Kidney tubule cell (primary cell): ENCODE results near the gene IZUMO1R.
"Not testable (repeated sequence)": the region's sequence is repeated elsewhere in the genome, so short reads cannot be mapped to it uniquely, and the experiment has no call there.

ENCODE experiments used
- DNase-seq: peaks from one replicate; pipeline ENCODE4 v3.0.0-alpha.2; 2018; ENCODE audit warnings: low spot score

The IZUMO1R gene

DNA sequence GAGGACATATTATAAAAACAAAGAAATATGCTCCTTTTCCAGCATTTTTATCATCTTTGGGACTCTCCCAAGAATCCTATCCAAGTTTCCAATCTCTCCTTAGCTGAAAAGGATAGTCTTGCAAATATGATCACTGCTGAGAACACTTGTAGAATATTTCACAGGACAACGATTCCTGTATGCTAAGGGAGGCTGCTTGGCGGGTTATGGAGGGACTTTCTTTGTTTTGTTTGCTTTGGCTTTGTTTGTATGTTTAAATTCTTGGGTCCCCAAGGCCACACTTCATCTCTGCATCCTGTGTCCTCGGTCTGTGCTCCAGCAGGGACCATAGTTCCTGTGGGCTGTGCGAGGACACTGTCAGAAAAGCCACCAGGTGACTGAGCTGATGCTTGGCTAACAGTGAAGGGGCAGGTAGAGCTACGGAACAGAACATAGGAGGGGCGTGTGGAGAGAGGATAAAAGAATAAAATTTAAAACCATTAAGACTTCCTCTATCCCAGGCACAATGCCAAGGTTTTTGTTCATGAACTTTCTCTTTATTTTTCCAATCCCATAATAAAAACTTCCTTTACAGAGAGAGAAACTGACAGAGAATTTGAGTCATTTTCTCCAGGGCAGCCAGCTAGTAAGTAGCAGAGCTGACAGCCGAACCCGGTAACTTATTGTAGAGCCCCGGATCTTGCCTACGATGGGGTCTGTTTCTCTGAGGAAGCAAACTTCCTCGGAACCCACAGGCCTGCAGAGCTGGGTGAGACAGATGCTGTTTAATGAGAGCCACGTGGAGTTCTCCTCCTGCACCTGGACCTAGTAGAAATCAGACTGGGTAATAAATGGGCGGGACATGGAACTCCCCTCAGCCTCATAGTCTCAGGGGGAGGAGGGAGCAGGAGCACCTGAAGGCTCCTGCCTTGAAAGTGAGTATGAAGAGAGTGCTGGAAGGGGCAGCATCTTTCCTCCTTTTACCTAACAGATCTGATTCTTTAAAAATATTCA, at the start of gene IZUMO1R:
Gene IZUMO1R (plus strand): TSS at position 615 of the 993 bp plus-strand sequence. CDS start 1,057 bp downstream, outside the sequence.
- DNase-seq, result no peak

DNA sequence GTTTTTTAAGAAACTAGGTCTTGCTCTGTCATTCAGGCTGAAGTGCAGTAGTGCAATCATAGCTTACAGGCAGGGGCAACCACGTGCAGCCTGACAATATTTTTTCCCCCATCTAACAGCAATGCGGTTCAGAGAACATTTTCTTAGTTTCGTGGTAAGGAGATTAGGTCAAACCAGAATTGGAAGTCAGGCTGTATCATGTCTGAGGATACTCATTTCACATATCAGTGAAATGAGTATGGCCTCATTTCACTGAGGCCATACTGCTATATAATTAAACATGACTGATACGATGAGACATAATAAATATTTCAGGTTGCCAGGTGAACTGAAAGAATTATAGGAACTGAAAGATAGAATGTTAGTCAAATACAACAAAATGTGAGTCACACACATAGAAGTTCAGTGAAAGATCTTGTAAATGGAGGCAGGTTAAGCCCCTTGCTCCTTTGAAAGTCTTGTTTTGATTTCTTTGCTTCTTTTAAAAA, 32.5 kb upstream of the IZUMO1R start:
- DNase-seq, result no peak

- DNase-seq, result no peak
These were observed 31.6 kb upstream of the IZUMO1R start for GRCh38 chr11:94272738-94273313.

GRCh38 chr11:94275961-94276360, 28.4 kb upstream of the IZUMO1R start:
- DNase-seq, result no peak

DNA sequence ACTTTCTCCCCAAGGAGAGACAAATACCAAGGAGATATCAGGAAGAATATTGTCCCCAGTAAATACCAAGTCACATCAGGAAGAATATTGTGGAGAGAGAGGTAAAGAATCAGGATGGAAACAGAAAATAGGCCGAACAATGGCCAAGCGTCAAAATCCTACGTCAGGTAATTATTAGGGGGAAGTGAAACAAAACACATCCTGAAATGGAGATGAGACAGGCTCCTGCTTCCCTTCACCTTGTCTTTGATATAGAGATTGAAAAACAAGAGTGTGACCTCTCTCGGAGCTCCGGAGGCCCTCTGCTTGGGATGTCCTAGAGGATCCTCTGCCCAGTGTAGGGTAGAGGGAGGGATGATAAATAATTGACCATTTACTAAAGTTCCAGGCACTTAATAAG, 27.4 kb upstream of the IZUMO1R start:
- DNase-seq, result no peak

GRCh38 chr11:94278207-94278606, 26.2 kb upstream of the IZUMO1R start:
- DNase-seq, result not testable (repeated sequence)

DNA sequence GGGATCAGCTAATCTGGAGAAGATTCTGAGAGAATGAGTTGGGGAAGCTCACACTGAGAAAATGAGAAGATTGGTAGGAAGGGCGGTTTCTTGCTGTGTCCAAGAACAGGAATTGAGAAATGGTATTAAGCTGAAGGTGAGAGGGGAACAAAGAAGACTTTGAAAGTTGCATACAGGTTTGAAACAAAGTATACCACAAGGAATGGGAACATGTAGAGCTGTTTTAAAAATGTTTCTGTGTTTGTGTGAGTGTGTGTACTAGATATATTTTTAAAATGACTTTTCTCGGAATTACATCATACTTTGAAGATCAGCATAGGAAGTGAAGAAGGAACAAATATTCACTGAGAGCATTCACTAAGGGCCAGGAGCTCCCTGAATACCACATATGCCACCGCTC, 24.4 kb upstream of the IZUMO1R start:
- no peak for DNase-seq

- DNase-seq, result no peak
These were observed 23.1 kb upstream of the IZUMO1R start for GRCh38 chr11:94281324-94281723.

DNA sequence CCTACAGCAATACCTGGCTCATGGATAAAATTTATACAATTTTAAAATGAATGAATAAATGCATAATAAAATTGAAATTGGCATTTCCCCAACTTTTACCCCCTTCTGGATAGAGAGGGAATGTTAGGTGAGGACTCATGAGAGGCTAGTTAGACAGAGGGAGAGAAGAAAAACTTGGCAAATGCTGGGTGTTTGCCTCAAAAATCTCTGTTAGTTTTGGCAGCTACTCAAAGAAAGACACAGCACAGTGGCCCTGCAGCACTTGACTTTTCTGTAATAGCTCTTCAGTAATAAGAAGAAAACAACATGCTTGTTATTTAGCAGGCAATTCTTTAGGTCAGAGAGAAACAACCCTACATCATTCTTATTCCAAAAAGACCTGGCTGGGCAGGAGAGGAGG, 20.7 kb upstream of the IZUMO1R start:
- DNase-seq, result no peak

DNA sequence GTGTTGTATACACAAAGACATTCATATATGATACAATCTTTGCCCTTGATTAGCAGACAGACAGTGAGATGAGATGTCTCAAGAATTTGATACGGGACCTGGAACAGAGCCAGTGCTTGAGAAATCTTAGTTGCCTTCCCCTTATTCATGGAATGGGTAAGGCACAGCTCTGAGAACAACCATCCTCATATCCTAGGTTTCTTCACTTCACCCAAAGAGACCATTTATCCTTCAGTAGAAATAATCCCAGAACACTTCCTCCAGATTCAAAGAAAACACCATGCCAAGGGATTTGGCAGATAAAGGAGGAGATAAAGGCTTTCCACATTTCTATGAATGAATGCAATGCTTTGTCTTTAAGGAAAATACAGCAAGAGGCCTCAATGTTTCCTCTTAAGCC, 8.8 kb upstream of the IZUMO1R start:
- no peak for DNase-seq

GRCh38 chr11:94297985-94298576, 6.3 kb upstream of the IZUMO1R start:
- no peak for DNase-seq

DNA sequence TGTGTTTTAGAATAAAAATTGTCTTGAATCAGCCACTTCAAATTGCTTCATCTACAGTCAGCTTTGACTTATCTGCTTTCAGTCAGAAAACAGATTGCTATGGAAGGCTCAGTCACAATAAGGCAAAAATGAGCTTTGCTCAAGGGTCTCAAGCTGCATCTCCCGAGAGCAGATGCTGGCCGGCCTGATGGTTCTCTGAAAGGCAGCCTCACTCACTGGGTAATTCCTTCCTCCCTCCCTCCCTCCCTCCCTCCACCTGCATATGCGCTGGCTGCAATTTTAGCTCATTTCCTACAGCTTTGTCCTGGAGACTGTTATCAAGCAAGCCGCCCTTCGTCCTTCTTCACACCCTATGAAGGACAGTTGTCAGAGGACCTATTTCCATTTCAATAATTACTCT, 1.6 kb upstream of the IZUMO1R start:
- no peak for DNase-seq

GRCh38 chr11:94305146-94305545, 766 bp downstream of the IZUMO1R start:
- DNase-seq, result peak; percentile 51

DNA sequence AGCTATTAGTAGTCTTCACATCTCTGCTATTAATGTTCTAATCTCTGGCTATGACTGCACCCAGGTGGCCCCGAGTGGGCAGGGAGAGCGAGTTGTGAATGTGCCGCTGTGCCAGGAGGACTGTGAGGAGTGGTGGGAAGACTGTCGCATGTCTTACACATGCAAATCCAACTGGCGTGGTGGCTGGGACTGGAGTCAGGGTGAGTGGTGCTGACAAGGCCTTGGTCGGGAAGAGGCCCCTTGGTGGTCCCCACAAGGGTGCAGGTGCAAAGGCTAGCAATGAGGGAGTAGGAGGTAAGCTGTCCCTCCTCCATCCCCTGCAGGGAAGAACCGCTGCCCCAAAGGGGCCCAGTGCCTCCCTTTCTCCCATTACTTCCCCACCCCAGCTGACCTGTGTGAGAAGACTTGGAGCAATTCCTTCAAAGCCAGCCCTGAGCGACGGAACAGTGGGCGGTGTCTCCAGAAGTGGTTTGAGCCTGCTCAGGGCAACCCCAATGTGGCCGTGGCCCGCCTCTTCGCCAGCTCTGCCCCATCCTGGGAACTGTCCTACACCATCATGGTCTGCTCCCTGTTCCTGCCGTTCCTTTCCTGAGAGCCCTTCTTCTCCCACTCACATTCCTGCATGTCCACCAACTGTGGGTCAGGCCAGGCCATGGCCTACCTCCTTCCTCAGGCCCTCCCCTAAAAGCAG, 2.9 kb downstream of the IZUMO1R start:
- DNase-seq, result no peak

DNA sequence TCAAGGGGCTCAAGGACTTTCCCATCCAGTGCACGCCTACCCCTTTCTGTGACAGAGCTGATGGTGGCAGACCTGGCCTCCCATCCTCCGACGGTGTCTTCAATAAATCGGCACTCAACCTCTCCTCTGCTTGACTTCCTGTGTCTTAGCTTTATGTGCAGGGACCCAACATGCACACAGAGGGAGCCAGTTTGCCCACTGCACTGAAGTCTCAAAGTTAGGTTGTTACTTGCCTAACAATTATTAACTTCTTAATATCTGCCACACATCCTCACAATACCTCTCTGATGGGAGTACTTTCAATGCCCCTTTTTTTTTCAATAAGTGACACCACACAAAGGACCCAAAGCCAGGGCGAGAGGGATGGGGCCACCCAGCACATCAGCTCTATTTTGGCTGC, 3.6 kb downstream of the IZUMO1R start:
- peak; percentile 38 for DNase-seq

DNA sequence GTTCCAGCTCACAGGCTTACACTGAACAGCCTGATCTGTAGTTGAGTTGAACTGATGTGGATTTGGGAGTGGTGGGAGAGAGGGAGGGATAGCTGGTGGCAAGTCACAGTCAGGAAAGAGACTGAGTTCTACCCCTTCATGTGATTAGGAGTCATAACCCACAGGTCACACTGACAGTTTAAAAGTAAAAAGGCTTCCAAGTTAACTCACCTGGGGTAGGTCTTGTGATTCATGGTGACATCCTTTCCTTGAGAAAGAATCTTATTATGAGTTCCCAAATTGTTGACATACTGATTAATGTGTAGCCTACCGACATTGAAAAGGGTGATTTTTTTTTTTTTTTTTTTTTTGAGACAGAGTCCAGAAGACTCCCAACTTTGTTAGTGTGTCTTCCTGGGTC, 5.4 kb downstream of the IZUMO1R start:
- DNase-seq, result peak; percentile 78

DNA sequence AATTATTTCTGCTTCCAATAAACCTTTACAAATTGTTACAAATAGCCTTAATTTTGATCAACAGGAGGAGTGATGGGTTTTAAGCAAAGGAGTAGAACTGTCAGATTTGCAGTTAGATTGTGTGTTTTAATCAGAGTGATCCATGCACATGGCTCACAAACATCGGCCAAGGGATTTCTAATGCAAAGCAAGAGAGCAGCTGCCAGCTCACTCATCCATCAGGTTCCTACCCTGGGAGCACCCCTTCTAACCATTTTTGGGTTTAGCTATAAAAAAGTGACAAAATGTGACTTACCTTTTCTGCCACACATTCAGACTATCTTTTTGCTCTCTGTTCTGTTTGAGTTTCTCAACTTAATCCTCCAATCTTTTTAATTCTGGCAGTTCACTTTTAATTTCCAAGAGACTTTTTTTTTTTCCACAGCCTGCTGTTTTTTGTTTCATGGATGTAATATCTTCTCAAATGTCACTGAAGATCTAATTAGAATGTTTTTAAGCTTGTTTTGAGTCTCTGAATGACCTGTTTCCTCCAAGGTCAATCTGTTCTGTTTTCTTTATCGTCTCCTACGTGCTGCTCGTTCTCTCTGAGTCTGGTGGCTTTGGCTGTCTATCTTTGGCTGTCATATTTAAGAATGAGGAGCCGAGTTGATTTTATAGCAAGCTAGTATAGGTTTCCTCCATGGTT, 6.0 kb downstream of the IZUMO1R start:
- no peak for DNase-seq

GRCh38 chr11:94312339-94312738, 8.0 kb downstream of the IZUMO1R start:
- no peak for DNase-seq

DNA sequence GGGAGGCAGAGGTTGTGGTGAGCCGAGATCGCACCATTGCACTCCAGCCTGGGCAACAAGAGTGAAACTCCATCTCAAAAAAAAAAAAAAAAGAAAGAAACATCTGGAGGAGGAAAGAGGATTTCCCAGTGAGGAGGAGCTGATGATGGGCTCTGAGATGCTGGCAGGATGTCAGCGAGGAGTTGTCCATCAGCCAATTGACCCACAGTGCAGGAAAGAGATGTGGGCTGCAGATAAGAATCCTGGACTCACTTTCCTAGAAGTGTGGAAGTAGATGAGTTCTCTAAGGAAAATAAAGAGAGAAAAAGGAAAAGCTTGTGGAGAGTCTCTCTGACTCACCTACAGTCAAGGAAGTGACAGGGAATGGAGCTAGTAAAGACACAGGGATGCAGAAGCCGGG, 9.7 kb downstream of the IZUMO1R start:
- no peak for DNase-seq

DNA sequence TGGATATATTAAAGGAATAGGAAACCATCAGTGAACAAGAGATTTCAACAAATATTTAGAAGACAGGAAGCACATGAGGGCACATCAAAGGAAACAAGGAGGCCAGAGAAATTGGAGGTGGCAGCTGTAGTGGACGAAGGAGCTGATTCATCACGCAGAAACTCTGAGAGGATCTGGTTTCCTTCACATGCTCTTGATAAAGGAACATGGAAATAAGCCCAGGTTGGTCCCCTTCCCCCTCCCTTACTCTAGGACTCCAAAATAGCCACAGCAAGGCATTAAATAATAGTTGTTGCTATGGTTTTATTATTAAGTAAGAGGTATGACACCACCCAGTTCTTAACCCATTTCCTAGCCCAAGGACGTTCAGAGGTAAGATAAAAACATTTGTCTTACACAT, 11.3 kb downstream of the IZUMO1R start:
- DNase-seq, result peak; percentile 35

- DNase-seq, result no peak
These were observed 18.1 kb downstream of the IZUMO1R start for GRCh38 chr11:94322501-94322900.

GRCh38 chr11:94325681-94326080, 21.3 kb downstream of the IZUMO1R start:
- peak; percentile 50 for DNase-seq
